Osteocyte (in vitro differentiated cells): Measurements from ENCODE around the gene FADS6. TPM values are rescaled to one million over a fixed set of nuclear protein-coding genes. Genes with fewer than 3 reads are reported as not detected.
A peak's percentile ranks its signal among the peaks of the same experiment; 100 is the strongest.

Source experiments
- DNase-seq: peaks from one replicate; pipeline ENCODE4 v3.0.0; 2021; ENCODE audit warnings: mixed read lengths; ENCODE audit not compliant: unreplicated experiment; ENCODE audit errors: extremely low spot score
- H3K27ac Mint-ChIP-seq: one replicate; pipeline ENCODE4 v1.8.0; 2021; ENCODE audit warnings: mild to moderate bottlenecking, mixed read lengths; ENCODE audit not compliant: unreplicated experiment
- H3K27me3 Mint-ChIP-seq: one replicate; pipeline ENCODE4 v1.8.0; 2021; ENCODE audit warnings: mixed read lengths; ENCODE audit not compliant: unreplicated experiment
- H3K36me3 Mint-ChIP-seq: one replicate; pipeline ENCODE4 v1.8.0; 2021; ENCODE audit warnings: mixed read lengths; ENCODE audit not compliant: unreplicated experiment
- H3K4me1 Mint-ChIP-seq: one replicate; pipeline ENCODE4 v1.8.0; 2021; ENCODE audit warnings: mixed read lengths; ENCODE audit not compliant: unreplicated experiment
- H3K4me3 Mint-ChIP-seq: one replicate; pipeline ENCODE4 v1.8.0; 2021; ENCODE audit warnings: mild to moderate bottlenecking, moderate library complexity, mixed read lengths; ENCODE audit not compliant: unreplicated experiment
- H3K9me3 Mint-ChIP-seq: one replicate; pipeline ENCODE4 v1.8.0; 2021; ENCODE audit warnings: mixed read lengths; ENCODE audit not compliant: unreplicated experiment
- total RNA-seq: library from RNA; stranded (reverse); gene quantifications from 2 replicates; pipeline ENCODE4 v1.2.1, GENCODE V29; 2021
- TF ChIP-seq, protein P1 (sequence below): fragments of 200-600 bp; sonication (generic); IDR thresholded peaks from 2 replicates; pipeline ENCODE4 v1.5.0; 2021; ENCODE audit warnings: antibody characterized with exemption, mild to moderate bottlenecking, moderate library complexity

FADS6 gene
- total RNA-seq, 1 donor from 2014 or later = not detected

DNA sequence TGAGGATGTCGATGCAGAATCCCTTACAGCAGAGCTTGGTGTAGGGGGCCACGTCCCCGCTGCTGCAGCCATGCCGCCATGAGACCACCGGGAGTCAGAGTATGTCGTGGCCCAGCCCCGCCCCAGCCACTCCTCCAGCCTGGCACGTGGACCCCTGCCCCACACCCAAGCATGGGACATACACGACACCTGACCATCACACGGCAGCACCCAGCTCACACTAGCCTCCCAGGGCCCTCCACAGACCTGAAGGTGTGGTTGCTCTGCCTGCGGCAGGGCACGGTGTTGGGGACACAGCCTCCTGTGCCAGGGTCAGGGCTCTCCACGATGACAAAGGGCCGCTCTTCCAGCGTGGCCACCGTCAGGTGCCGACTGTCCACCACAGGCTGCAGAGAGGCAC is 43.1 kb downstream of the FADS6 start:
- Mint-ChIP-seq H3K27ac (no peak overlapping the region), H3K27me3 (peaks cover 39% of the 10 kb centered on the region), H3K4me1 (peaks cover 5% of the 10 kb centered on the region), H3K36me3 (no peaks in the 10 kb centered on the region), H3K9me3 (no peaks in the 10 kb centered on the region), H3K4me3 (no peak overlapping the region)
- no peak for DNase-seq
- TF ChIP-seq, protein P1, sequence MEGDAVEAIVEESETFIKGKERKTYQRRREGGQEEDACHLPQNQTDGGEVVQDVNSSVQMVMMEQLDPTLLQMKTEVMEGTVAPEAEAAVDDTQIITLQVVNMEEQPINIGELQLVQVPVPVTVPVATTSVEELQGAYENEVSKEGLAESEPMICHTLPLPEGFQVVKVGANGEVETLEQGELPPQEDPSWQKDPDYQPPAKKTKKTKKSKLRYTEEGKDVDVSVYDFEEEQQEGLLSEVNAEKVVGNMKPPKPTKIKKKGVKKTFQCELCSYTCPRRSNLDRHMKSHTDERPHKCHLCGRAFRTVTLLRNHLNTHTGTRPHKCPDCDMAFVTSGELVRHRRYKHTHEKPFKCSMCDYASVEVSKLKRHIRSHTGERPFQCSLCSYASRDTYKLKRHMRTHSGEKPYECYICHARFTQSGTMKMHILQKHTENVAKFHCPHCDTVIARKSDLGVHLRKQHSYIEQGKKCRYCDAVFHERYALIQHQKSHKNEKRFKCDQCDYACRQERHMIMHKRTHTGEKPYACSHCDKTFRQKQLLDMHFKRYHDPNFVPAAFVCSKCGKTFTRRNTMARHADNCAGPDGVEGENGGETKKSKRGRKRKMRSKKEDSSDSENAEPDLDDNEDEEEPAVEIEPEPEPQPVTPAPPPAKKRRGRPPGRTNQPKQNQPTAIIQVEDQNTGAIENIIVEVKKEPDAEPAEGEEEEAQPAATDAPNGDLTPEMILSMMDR = no peak

DNA sequence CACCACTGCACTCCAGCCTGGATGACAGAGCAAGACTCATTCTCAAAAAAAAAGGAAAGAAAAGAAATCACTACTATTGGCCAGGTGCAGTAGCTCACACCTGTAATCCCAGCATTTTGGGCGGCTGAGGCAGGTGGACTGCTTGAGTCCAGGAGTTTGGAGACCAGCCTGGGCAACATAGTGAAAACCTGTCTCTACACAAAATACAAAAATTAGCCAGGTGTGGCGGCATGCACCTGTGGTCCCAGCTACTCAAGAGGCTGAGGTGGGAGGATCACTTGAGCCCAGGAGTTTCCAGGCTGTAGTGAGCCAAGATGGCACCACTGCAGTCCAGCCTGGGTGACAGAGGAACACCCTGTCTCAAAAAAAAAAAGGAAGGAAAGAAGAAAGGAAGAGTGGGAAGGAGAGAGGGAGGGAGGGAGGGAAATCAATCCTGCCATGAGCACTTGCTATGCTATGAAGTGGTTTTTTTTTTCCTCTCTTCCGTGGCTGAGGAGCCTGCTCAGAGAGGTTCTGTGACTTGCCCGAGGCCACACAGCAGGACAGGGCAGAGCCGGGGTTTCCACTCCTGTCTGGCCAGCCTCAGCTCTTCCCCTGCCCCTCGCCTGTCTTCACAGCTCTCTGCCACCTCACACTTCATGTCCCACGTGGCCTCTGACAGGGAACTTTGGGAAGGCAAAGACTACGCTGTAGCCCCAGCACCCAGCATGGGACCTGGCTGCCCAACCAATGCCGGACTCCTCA is 44.6 kb downstream of the FADS6 start:
- peaks cover 5% of the 10 kb centered on the region for H3K4me1 Mint-ChIP-seq
- no peak overlapping the region for H3K4me3 Mint-ChIP-seq
- H3K27ac Mint-ChIP-seq = no peak overlapping the region
- TF ChIP-seq, protein P1 = no peak
- no peak for DNase-seq
- no peaks in the 10 kb centered on the region for H3K9me3 Mint-ChIP-seq
- H3K27me3 Mint-ChIP-seq = peaks cover 25% of the 10 kb centered on the region
- H3K36me3 Mint-ChIP-seq = no peaks in the 10 kb centered on the region

DNA sequence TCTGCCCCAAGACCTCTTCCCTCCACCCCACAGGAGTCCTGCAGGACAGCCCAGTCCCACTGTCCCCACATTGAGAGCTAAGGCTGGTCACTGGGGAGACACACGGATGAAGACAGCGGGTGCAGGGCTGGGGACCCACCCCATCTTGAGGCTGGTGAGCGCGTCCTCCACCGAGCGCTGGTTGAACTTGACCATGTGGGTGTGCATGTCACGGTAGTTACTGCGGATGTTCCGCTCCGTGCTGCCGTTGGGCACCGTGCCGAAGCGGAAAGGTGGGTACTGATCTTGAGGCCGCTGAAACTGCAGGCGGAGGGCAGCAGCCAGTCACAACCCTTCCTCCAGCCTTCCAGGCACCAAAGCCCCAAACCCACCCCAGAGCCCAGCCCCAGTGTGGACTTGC is 46.8 kb downstream of the FADS6 start:
- Mint-ChIP-seq H3K4me1 (peaks cover 7% of the 10 kb centered on the region), H3K9me3 (no peaks in the 10 kb centered on the region), H3K27me3 (peaks cover 12% of the 10 kb centered on the region), H3K36me3 (no peaks in the 10 kb centered on the region), H3K27ac (no peak overlapping the region), H3K4me3 (no peak overlapping the region)
- no peak for DNase-seq
- TF ChIP-seq, protein P1 = no peak

DNA sequence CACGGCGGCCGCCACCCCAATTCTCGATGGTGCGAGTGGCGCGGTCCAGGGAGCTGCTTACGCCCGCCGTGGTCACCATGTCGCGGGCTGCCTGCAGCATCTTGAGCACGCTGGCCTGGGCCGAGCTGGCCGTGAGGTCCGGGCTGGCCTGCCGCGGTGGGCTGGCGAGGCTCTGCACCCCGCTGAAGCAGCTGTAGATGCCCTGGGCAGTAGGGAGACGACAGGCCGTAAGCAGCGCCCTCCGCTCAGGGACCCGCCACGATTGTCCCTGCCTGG is 50.1 kb downstream of the FADS6 start:
- no peaks in the 10 kb centered on the region for H3K36me3 Mint-ChIP-seq
- H3K27ac Mint-ChIP-seq = no peak overlapping the region
- H3K9me3 Mint-ChIP-seq = no peaks in the 10 kb centered on the region
- H3K27me3 Mint-ChIP-seq = no peaks in the 10 kb centered on the region
- no peak overlapping the region for H3K4me3 Mint-ChIP-seq
- TF ChIP-seq, protein P1 = no peak
- no peak for DNase-seq
- peaks cover 26% of the 10 kb centered on the region for H3K4me1 Mint-ChIP-seq

DNA sequence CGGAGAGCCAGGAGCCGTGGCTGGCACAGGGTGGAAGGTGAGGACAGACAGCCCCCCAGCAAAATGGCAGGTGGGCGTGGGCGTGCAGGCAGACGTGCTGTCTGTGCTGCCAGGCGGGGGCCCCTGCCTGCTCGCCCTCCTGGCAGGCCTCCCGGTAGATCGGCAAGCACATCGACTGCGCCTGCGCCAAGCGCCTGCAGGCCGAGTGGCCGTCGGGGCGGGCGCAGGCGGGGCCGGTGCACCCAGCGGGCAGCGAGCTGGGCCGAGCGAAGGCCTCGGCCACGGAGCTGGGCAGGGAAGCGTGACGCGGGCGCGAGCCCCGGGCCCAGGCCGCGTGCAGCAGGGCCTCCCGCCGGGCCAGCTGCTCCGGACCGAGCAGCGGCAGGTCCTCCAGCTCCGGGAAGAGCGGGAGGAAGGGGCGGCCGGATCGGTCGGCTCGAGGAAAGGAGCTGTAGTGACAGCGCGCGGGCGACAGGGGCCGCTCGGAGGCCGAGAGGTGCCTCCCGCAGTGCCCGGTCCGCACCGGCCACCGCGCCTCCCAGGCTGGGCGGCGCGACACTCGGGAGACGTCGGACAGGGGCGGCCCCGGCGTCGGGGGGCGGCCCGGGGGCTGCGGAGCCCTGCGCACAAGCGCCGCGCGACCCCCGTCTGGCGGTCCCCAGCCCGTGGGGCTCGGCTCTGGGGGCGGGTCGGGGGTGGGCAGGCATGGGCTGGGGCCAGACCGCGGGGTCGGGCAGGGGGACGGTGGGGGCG is 50.7 kb downstream of the FADS6 start:
- H3K36me3 Mint-ChIP-seq = no peaks in the 10 kb centered on the region
- H3K9me3 Mint-ChIP-seq = no peaks in the 10 kb centered on the region
- H3K27me3 Mint-ChIP-seq = no peaks in the 10 kb centered on the region
- H3K4me3 Mint-ChIP-seq = no peak overlapping the region
- H3K27ac Mint-ChIP-seq = no peak overlapping the region
- no peak for DNase-seq
- peaks cover 26% of the 10 kb centered on the region for H3K4me1 Mint-ChIP-seq
- TF ChIP-seq, protein P1 = peak; percentile 67
